ENCODE results near the gene POU6F2.

DNA sequence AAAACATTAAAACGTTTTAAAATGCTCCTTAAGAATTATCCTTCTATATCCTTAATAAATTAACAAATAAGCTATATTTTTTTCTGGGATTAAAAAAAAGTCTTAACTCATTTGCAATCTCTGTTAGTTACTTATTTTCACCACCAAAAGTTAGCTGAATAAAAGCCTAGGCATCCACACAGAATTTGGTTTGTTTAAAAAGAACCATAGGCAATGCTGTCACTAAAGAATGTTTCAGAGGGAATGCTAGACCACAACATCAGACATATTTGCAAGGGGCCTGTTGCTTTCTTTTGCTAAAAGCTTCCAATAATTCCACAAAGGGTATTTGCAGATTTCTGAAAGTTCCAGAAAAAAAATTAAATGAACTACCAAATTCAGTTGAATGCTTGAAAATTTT is 244.2 kb downstream of the POU6F2 start:
- TF ChIP-seq, protein P1, sequence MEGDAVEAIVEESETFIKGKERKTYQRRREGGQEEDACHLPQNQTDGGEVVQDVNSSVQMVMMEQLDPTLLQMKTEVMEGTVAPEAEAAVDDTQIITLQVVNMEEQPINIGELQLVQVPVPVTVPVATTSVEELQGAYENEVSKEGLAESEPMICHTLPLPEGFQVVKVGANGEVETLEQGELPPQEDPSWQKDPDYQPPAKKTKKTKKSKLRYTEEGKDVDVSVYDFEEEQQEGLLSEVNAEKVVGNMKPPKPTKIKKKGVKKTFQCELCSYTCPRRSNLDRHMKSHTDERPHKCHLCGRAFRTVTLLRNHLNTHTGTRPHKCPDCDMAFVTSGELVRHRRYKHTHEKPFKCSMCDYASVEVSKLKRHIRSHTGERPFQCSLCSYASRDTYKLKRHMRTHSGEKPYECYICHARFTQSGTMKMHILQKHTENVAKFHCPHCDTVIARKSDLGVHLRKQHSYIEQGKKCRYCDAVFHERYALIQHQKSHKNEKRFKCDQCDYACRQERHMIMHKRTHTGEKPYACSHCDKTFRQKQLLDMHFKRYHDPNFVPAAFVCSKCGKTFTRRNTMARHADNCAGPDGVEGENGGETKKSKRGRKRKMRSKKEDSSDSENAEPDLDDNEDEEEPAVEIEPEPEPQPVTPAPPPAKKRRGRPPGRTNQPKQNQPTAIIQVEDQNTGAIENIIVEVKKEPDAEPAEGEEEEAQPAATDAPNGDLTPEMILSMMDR (IDR thresholded peaks at IDR 0.05) = no peak
- no peak for TF ChIP-seq POLR2A (IDR thresholded peaks at IDR 0.05; ENCODE audit: low read depth)
